HG03108 (cell line): ENCODE results near the gene ADAMTS16.

Experiments
- ATAC-seq: cut with Tn5 transposase; IDR thresholded peaks from one replicate; pipeline ENCODE4 v1.9.1; 2021; ENCODE audit warnings: moderate library complexity; ENCODE audit not compliant: unreplicated experiment

The ADAMTS16 gene

GRCh38 chr5:5306696-5307095, 166.6 kb downstream of the ADAMTS16 start:
- no peak for ATAC-seq

DNA sequence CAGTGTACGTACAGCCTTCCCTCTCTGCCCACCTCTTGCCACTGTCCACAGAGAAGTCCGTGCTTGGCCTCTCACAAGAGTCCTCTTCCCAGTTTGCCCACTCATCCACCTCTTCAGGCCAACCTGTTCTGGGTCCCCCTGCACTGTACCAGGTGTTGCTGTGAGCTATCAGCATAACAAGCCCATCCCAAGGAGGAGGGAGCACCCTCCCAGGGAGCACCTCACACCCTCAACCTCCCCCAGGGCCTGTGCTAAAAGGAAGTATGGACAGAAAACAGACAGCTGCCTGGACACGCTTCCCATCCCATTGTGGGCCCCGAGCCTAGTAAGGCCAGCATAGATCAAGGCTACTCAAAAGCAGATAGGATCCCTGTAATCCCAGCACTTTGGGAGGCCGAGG, 168.2 kb downstream of the ADAMTS16 start:
- ATAC-seq = no peak

GRCh38 chr5:5309645-5310044, 169.5 kb downstream of the ADAMTS16 start:
- ATAC-seq = no peak

- no peak for ATAC-seq
Measured at GRCh38 chr5:5313101-5313635, 173.0 kb downstream of the ADAMTS16 start.

DNA sequence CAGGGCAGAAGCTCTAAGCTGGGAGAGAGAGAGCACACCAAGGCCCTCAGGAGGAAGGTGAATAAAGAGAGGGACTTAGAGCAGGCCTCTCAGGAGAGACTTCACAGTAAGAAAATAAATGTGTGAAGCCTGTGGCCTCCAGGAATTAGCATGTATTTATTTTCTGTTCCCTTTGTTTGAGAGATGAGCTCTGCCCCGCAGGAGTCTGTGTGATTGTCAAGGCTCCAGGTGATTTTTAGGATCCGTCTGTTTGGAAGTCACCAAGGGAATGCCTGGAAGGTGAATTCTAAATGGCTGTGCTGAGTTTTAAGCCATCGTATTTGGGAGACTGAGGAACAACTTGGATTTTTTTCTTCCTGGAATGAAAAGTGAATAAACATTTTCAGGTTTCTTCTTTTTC, 174.0 kb downstream of the ADAMTS16 start:
- ATAC-seq = no peak

- ATAC-seq = no peak
Measured at GRCh38 chr5:5314626-5315025, 174.5 kb downstream of the ADAMTS16 start.

DNA sequence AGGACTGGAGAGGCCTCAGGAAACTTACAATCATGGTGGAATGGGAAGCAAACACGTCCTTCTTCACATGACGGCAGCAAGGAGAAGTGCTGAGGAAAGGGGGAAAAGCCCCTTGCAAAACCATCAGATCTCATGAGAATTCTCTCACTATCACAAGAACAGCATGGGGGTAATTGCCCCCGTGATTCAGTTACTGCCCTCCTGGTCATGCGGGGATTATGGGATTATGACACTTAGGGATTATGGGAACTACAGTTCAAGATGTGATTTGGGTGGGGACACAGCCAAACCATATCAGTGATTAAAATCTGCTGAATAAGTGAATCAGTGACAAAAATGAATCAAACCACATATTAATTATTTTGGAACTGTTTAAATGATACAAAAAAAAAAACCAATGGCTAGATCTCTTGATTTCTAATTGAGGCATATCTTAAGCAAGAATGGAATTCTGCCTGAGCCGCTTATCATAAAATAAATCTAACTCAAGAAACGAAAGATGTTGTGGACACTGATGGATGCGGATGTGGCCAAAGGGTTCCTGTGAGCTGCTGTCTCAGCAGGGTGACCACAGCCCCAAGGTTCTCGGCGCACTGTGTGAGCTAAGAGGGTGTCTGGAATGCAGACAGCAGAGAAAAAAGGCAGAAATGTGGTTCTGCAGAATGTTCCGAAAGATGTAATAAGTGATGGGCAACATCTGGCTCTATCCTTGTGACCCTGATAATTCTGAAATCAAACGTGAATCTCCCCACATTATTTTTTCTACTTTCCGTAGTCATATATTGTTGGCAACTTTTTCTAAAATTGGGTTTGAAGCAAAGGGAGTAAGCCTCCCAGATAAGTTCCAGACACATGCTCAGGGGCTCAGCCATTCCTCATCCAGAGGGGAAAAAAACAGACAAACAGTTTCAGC, 175.2 kb downstream of the ADAMTS16 start:
- ATAC-seq = no peak

DNA sequence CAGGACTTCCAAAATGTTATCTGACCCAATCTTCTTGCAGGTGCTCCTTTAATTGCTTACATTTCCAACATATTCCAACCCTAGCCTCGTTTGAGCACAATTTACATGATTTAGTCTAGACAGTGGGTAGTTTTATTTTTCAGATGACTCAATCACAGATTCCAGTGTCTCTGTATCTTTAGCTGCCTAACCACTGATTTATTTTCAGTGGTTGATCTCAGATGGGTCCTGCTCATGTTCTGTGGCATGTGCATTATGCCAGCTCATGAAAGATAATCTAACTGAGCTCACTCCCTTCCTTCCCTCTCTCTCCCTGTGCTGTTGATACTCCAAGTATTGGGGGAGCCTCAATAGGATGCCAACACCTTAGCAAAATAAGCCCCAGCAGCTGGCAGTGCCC, 176.2 kb downstream of the ADAMTS16 start:
- no peak for ATAC-seq

DNA sequence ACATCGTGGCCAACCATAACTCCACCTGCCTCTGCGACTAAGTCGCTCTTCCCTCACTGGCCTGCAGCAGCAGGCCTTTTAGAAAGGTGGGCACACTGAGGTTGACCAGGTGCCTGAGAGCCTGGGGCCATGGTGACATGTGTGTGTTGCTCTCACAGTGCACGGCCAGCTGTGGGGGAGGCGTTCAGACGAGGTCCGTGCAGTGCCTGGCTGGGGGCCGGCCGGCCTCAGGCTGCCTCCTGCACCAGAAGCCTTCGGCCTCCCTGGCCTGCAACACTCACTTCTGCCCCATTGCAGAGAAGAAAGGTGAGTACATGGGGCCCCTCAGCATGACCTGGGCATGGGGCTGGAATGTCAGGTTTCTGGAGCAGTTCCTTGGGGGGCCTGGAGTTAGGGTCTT, 177.8 kb downstream of the ADAMTS16 start:
- no peak for ATAC-seq

- no peak for ATAC-seq
Measured at GRCh38 chr5:5318426-5319190, 178.5 kb downstream of the ADAMTS16 start.

DNA sequence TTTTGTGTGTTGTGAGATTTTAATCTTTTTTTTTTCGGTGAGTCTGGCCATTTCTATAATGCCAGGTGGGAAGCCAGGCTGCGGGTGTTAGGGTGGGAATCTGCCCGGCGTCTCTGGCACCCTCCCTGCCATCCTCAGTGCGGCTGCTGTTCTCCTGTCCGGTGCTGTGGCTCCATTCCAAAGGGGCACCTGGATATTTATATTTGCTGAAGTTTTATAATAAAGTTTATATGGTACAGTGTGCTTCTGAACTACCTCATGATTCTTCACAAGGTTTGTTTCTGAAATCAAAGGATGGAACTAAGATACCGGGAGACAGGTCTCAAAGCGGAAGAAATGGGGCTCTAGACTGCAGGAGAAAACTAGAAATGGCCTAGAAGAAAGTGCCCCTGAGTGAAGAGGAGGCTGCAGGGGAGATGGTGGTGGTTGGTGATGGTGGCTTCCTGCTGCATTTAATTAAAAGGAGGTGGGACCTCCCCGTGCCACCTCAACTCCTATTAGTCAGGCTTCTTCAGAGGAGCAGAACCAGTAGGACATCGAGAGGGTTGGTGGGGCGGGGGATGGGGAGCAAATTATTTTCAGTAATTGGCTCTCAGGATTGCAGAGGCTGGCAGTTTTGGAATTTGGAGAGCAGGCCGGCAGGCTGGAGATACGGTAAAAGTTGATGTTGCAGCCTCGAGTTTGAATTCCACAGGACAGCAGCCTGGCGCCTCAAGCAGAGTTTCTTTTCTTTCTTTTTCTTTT, 180.1 kb downstream of the ADAMTS16 start:
- no peak for ATAC-seq

DNA sequence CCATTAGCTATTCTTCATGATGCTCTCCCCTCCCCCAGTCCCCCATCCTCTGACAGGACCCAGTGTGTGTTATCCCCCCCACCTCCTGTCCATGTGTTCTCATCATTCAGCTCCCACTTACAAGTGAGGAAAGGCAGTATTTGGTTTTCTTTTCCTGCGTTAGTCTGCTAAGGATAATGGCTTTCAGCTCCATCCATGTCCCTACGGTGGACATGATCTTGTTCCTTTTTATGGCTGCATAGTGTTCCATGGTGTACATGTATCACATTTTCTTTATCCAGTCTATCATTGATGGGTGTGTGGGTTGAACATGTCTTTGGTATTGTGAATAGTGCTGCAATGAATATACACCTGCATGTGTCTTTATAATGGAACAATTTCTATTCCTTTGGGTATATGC, 181.0 kb downstream of the ADAMTS16 start:
- ATAC-seq = no peak

DNA sequence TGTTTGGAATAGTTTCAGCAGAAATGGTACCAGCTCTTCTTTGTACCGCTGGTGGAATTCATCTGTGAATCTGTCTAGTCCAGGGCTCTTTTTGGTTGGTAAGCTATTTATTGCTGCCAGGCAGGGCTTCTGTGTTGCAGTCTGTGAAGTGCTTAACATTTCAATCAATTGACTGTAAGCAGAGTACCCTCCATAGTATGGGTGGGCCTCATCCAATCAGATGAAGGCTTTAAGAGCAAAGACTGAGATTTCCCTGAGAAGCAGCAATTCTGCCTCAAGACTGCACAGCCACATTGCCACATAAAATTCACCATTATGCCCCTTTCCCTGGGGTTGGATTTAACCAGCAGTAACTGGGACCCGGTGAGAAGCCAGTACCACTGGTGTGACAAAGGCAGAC, 183.4 kb downstream of the ADAMTS16 start:
- no peak for ATAC-seq

DNA sequence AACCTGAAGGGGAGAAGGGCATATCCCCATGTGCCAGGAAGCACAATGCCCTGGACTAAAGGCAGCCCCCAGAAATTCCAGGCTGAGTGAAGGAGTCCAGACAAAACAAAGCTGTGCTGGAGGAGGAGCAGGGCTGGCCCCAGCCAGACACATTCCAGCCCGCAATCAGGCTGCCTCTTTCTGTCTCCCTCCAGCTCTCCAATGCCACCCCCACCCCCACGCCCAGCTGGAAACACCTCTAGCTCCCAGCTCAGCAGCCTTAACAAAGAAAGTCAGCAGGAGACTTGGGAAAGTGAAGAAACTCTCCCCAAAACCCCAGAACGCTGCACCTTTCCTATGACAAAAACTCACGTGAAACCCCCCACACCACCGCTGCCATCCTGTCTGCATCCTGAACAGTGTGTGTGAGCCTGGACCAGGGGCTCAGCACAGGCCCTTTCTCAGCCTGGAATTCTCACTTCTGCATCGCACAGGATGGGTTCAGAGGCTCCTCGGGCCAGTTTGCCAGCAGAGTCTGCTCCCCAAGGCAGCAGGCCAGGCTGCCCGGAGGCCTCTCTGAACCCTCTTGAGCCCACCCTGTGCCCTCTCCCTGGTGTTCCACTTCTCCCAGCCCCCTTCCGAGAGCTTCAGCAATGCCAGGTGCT, 186.1 kb downstream of the ADAMTS16 start:
- no peak for ATAC-seq

DNA sequence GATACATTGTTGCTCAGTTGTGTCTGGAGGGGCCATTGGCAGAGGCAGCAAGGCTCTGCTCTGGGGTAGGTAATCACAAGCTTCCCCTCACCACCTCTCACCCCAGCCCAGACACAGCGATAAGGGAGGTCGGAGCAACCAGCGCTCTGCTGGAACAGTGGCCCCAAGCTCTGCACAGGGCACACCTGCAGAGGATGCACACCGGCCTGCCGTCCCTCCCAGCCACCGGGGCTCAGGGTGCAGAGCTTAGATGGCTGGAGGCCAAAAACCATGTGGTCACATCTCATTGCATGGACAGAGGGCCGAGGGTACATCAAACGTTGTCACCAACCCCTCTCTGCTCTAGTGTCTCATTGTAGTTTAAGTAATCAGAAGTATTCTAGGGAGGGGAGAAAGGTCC, 187.0 kb downstream of the ADAMTS16 start:
- no peak for ATAC-seq

DNA sequence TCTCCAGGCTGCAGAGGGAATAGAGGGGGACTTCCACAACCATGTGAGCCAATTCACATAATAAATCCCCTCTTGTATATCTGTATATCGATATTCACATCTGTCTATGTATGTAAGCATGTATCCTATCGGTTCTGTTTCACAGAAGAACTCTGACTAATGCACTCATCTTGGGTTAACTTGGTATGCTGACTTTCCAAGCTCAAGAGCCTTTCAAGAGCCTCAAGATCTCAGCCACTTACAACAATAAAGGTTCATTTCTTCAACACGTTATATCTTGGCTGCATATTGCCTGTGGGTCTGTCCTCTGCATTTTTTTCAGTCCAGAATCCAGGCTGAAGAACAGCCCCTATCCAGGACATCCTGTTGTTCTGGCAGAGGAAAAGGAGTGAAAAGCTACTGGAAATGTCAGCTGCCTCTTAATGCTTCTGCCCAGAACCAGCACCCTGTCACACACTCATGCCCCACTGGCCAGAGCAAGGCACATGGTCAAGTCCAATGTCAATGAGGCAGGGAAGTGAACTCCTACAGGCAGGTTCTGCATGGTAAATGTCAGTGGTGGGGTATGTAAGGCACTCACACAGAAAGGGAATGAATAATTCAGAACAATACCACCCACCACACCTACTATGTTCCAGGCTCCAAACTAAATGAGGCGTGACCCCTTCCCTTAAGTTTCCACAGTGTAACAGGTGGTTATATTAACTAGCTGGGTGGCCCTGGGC, 190.8 kb downstream of the ADAMTS16 start:
- ATAC-seq = no peak

DNA sequence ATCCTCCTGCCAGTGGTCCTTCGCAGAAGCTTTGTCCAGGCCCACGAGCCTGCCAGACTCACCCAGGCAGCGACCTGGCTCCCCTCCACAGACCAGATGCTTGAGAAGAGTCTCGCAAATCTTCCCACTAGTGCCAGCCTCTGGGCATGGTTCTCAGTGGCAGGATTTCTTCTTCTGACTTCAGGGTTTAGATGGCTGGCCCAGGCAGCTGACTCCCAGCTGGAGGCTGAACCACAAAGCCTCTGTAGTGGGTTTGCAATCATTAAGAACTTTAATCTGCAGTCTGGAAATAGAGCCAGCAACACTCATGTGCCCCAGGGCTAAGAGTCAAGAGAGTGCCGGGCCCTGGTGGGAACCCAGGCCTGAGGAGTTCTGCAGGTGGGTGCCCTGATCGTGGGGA, 191.7 kb downstream of the ADAMTS16 start:
- ATAC-seq = no peak

DNA sequence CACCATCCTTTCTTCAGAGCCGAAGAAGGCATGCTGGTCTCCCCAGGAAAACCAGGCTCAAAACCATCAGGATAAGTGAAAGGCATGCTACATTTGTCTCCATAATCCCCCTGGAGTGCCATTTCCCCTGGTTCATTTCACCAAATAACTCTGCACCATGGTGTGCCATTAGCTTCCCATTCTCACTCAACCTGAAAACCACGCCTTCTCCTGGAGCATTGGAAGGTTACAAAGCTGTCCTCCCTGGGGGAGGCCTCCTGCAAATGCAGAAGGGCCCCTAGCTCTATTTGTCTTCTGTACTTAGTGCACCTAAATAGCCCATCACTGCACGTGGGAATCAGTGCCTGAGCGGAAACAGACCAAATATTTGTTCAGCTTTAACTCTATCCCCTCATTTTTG, 192.2 kb downstream of the ADAMTS16 start:
- no peak for ATAC-seq

GRCh38 chr5:5335107-5335506, 195.0 kb downstream of the ADAMTS16 start:
- ATAC-seq = no peak

DNA sequence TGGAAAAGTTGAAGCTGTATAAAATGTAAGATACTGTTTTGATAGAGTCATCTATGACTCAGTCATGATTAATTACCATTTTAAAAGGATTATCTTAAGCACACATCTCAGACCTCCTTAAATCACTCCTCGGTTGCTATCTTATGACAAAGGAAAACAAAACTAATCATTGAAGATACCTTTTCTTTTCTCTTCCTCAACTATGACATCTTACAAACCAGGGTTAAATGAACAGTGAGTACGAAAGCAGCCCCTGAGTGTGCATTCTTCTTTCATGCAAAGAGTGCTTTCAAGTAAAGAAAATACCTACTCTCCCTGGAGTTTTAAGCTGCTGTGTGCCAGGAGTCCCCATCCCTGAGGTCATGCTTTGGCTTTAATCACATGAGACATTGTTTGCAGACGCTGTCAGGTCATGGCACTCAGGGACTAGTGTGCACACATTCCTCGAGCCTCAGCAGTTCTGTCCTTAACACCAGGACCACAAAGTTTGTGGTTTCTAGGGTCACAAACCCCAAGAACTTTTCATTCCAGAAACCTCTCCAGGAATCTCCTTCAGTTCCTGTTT, 195.7 kb downstream of the ADAMTS16 start:
- no peak for ATAC-seq
